Thyroid gland (tissue), 4 donors: ENCODE results near the gene MACROH2A1.

ENCODE experiments used
- POLR2A ChIP-seq, 2 donors: fragments of 450-650 bp; IDR thresholded peaks; one replicate each; pipeline ENCODE4 v1.6.1; 2017; ENCODE audit warnings: antibody characterized with exemption in 2 of 2, mild to moderate bottlenecking in 2 of 2, moderate library complexity in 1 of 2
- TF ChIP-seq, protein P1 (sequence below), 6 experiments: fragments of 200-600 bp in 3 of 6; fragments of 450-650 bp in 3 of 6; sonication (generic) in 3 of 6; IDR thresholded peaks; one replicate each; pipeline ENCODE4 v1.5.1; 2016 to 2019; ENCODE audit warnings: antibody characterized with exemption in 6 of 6, mild to moderate bottlenecking in 2 of 6, inconsistent platforms in 1 of 6, moderate library complexity in 1 of 6

DNA sequence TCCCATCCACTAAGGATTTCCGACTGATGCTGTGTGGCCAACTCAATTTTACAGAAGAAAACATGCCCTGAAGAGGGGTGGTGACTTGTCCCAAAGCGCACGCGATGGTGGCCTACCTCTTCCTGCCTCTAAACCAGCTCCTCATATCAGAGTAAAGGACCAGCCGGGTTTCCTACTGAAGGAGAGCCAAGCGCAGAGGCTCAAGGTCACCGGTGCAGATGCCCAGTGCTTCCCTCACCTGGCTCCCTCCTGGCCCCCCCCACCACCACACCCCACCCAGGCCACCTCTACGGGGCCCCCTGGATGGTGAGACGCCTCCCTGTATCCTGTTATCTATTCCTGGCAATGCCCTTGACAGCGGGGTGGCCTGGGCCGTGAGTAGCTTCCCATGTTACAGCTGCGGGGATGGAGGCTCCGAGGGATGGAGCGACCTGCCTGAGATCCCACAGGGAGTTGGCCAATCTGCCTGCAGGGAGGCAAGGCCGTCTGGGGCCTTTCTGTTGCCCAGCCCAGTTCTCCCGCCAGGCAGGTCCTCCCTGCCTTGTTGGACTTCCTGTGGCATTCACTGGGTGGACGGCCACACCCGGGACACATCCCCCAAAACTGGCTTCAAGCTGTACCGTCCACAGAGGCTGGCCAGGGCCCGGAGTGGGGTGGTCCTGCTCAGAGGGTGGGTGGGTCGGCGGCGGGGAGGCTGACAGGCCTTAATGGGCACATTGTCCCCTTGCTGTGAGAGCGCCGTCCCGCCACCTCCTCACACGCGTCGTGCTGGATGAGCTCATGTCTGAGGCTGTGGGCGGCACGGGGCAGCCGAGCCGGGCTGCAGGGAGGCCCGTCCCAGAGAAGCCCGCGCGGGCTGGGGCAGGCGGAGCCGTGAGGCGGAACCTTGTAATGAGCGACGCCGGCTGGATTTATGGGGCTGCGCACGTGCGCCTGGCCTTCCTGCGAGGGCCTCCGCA is 72.5 kb downstream of the MACROH2A1 start:
- TF ChIP-seq, protein P1, sequence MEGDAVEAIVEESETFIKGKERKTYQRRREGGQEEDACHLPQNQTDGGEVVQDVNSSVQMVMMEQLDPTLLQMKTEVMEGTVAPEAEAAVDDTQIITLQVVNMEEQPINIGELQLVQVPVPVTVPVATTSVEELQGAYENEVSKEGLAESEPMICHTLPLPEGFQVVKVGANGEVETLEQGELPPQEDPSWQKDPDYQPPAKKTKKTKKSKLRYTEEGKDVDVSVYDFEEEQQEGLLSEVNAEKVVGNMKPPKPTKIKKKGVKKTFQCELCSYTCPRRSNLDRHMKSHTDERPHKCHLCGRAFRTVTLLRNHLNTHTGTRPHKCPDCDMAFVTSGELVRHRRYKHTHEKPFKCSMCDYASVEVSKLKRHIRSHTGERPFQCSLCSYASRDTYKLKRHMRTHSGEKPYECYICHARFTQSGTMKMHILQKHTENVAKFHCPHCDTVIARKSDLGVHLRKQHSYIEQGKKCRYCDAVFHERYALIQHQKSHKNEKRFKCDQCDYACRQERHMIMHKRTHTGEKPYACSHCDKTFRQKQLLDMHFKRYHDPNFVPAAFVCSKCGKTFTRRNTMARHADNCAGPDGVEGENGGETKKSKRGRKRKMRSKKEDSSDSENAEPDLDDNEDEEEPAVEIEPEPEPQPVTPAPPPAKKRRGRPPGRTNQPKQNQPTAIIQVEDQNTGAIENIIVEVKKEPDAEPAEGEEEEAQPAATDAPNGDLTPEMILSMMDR (IDR thresholded peaks at IDR 0.05), result no peak
- TF ChIP-seq POLR2A (IDR thresholded peaks at IDR 0.05), result no peak
